Right renal pelvis (tissue), 4 donors: ENCODE data around the gene TRAPPC2L. TPM values are rescaled to one million over a fixed set of nuclear protein-coding genes. Genes with fewer than 3 reads are reported as not detected.
"Not testable (repeated sequence)": the region's sequence is repeated elsewhere in the genome, so short reads cannot be mapped to it uniquely, and the experiment has no call there.

Experiments used
- DNase-seq, 4 donors: peaks; one replicate each; pipeline ENCODE4 v3.0.0-alpha.2; 2013; ENCODE audit warnings: low read depth in 4 of 4, low spot score in 3 of 4, missing footprints in 1 of 4
- polyA plus RNA-seq, 4 donors: library from polyadenylated mRNA; unstranded; fragments of 120-200 nt; gene quantifications; one replicate each; pipeline ENCODE4 v1.2.1, GENCODE V29; 2013; ENCODE audit not compliant: insufficient read length in 4 of 4

Gene TRAPPC2L
- polyA plus RNA-seq, 4 donors = 73.2 to 90.6 (median 80.1) TPM

DNA sequence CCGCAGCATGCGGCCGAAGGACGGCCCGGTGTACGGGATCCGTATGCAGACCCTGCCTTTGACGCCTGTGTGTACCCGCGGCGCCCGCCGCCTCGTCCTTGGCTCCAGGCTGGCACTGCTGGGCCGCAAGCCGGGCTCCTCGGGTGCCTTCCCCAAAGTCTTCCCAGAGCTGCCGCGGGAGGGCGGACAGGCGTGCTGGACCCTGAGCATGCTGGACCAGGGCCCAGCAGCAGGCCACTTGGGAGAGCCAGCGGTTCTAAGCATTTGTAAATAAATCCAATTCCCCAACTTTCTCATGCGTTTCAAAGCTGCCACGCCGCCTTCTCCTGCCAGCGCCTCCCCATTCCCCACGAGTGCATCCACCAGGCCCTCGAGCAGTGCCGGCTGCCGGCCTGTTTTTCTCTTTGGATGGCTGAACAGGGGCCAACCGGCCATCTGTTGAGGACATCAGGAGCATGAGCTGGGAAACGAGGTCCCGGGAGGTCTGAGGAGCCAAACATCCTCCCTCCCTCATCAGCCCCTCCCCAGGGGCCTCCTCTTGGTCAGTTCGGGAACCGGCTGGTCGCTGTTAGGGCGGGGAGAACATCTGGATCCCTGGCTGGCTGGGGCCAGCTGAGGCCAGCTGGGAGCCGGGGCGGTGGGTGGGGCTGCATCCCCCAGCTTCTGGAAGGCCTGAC lies 30.1 kb downstream of the TRAPPC2L start:
- DNase-seq = peak in 2 of 4 donors; percentile 25 to 31

DNA sequence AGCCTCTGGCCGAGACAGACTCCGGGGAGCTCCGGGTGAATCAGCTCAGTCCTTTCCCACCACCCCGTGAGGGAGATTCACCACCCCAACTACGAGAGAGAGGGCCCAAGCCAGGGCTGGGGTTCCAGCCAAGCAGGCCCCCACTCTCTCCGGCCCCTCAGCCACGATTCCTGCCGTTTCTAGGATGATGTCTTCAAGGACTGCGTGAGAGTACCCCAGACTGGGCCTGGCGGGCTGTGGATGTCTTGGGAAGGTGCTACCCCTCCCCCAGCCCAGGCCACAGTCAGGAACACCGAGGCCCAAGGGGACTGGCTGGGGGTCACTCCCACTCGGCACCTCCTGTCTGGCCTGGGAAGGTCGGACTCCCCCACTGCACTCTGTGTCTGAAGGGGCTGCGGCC lies 31.1 kb downstream of the TRAPPC2L start:
- DNase-seq = no peak

DNA sequence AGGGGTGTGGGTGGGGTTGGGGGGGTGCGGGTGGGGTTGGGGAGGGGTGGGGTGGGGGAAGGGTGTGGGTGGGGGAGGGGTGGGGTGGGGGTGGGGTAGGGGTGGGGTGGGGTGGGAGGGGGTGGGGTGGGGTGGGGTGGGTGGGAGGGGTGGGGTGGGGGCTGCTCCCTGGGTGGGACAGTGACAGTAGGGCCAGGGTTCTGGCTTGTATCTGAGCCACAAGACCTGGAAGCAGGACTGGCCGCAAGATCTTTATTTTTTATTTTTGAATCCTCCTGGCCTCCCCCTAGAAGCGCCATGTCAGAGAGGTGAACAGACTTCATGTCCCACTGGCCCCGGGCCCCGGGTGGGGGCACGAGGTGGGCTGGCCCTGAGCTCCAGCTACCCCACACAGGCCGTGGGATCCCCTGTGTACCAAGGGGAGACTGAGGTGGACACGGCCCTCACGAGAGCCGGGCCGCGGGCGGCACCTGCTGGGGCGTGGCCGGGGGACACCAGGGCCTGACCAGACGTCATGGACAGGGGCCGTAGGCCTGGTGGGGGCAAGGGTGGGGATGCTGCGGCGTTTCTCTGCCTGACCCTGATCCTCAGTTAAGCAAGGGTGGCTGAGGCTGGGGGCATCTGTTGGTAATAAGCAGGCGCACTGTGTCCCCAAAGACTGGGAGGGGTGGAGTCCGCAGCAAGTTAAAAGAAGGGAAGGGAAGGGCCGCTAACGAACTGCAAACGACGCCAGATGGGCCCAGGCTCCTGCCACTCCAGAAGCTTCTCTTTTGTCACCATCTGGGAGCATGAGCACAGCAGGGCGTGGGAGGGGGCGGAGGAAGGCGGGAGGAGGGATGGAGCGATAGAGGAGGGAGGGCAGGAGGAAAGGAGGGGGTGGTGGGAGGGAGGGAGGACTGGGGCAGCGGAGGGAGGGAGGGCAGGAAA lies 31.8 kb downstream of the TRAPPC2L start:
- DNase-seq = no peak

DNA sequence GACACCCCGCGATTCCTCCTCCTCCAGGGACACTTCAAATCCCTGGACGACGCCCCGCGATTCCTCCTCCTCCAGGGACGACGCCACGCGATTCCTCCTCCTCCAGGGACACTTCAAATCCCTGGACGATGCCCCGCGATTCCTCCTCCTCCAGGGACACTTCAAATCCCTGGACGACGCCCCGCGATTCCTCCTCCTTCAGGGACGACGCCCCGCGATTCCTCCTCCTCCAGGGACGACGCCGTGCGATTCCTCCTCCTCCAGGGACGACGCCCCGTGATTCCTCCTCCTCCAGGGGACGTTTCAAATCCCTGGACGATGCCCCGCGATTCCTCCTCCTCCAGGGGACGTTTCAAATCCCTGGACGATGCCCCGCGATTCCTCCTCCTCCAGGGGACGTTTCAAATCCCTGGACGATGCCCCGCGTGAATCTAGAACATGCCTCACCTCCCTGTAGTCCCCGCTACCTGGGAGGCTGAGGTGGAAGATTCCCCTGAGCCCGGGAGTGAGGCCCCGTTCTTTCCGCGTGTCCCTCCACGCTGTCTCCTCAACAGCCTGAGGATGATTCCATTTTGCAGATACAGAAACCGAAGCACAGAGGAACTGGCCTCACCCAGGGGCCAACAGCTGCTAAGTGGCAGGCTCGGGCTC lies 32.9 kb downstream of the TRAPPC2L start:
- not testable (repeated sequence) for DNase-seq

DNA sequence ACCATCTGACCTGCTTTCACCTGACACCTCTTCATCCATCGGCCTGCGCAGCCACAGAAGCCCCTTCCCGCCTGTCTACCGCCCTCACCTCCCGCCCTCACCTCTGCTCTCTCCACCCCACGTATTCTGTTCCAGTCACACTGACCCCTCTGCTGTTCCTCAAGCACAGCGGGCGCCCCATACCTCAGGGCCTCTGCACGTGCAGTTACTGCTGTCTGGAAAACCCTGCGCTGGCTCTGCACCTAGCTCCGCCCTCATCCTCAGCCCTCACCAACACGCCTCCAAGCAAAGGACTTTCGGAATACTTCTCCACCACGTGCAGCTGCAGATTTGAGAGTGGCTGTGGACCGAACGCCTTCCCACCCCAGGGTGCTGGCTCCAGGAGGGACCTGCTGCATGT lies 34.2 kb downstream of the TRAPPC2L start:
- no peak for DNase-seq

DNA sequence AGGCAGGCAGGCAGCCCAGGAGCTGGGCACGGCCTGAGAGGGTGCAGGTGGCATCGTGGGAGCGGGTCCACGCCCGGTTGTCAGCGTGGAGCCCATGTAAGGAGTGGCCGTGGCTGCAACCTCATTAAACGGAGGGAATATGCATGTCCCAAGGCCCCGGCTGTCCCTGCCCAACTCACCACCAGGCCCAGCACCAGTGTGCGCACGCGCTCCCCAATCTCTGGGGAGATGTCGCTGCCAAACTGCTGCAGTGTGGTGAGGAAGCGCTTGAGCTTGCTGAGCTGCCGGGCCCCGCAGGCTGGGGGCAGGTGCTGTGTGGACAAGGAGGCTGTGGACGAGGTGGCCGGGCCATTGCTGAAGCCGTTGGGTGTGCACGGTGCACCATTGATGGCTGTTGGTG lies 35.1 kb downstream of the TRAPPC2L start:
- DNase-seq = no peak

DNA sequence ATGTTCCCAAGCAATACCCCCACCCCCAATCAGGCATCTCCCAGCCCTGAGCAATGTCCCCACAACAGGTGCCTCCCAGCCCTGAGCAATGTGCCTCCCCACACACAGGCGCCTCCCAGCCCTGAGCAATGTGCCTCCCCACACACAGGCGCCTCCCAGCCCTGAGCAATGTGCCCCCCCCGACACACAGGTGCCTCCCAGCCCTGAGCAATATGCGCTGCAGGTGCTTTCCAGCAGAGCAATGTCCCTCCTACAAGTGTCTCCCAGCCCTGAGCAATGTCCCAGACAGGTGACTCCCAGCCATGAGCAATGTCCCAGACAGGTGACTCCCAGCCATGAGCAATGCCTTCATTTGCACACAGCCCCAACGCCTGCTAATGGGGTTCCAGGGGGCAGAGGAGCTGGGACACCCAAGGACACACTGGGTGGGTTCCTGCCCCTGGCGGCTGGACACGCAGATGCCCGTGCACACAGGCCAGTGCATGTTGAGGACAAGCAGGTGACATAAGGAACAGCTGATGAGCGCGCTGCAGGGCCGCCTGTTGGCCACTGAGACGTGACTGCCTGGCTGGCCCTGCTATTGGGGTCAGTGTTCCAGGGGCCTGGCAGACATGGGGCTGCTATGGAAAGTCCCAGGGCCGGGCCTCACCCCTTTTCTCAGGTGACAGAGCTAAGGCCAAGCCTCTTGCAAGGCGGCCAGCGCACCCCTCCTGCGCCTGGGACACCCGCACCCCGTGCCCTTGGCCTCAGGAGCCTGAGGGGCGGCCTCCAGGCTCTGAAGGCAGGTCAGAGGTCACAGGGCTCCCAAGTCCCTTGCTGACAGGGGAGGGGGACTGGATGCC lies 36.4 kb downstream of the TRAPPC2L start:
- DNase-seq = no peak

DNA sequence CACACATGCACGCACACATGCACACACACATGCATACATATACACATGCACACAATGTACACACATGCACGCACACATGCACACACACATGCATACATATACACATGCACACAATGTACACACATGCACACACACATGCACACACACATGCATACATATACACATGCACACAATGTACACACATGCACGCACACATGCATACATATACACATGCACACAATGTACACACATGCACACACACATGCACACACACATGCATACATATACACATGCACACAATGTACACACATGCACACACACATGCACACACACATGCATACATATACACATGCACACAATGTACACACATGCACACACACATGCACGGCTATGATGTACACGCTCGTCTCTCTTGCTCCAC lies 37.3 kb downstream of the TRAPPC2L start:
- not testable (repeated sequence) for DNase-seq

DNA sequence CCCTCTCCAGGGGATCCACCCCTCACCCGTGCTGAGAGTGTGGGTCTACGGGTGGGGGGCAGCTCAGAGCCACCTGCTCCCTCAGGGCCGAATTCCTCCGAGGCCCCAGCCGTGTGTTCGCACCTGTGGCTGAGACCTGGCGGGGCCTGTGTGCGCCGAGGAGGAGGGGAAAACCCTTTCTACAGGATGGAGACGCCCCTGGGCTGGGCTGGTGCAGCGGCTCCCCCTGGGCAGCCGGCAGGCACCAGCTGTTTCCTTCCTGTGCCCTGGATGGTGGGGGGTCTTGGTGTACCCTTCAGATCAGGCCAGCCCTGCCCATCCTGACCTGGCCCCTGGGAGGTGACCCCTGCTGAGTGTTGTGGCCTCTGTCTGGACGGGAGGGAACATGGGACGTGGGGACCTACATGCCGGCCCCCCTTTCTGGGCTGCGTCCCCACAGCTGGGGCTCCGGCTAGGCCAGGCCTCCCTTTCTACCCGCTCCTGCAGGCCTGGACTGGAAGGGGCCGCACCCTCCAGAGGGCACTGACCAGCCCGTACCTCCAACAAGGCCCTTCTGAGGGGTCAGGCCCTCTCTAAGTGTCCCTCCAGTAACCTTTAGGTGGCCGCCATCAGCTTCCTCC lies 37.9 kb downstream of the TRAPPC2L start:
- DNase-seq = no peak

DNA sequence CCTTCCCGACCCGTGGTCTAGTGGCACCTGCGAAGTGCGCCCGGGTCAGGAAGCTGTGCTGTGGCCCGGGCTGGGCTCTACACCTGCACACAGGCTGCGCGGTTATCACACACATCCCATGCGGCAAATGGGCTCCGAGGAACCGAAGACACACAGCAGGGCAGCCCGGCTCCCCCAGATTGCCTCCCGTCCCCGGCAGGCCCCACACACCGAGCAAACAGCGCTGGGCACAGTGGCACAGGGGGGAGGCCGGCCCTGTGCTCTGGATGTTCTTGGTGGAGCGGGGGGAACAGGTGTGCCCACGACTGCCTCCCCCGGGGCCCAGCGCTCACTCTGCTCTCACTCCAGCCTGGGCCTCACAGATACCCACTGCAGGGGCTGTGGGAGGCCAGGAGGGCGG lies 38.4 kb downstream of the TRAPPC2L start:
- no peak for DNase-seq

DNA sequence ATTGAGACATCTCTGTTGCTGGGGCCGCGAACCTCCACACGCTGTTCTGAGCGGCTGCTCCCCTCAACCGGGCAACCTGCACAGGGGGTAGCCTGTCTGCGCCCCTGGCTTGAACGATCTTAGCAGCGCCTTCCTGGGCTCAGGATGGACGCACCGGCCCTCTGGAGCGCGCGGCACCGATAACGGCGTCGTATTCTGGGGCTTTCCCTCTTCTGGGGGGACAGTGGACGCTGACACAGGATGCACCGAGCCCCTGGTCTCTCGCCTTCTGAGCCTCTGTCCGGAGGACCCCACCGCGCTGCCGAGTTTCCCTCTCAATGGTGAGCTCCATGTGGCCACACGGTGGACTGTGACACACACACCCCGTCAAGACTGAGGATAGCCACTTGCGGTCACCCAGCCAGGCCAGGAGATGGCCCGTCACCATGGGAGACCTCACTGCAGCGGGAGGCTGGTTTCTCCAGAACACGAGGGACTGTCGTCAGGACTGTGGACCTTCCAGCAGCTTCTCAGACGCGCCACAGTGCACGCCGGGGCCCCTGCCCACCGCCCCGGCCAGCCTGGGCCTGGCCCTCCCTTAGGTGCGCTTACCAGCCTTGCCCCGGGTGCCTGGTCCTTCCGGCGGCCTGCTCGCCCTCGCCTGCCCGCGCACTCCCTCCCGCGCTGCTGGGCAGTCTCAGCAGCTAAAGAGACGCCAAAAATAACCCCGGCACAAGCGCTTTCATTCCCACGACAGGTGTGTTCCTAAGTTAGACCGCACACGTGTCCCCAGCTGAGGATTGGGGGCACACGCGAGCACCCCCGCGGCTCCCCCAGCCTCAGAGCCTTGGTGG lies 39.5 kb downstream of the TRAPPC2L start:
- no peak for DNase-seq

DNA sequence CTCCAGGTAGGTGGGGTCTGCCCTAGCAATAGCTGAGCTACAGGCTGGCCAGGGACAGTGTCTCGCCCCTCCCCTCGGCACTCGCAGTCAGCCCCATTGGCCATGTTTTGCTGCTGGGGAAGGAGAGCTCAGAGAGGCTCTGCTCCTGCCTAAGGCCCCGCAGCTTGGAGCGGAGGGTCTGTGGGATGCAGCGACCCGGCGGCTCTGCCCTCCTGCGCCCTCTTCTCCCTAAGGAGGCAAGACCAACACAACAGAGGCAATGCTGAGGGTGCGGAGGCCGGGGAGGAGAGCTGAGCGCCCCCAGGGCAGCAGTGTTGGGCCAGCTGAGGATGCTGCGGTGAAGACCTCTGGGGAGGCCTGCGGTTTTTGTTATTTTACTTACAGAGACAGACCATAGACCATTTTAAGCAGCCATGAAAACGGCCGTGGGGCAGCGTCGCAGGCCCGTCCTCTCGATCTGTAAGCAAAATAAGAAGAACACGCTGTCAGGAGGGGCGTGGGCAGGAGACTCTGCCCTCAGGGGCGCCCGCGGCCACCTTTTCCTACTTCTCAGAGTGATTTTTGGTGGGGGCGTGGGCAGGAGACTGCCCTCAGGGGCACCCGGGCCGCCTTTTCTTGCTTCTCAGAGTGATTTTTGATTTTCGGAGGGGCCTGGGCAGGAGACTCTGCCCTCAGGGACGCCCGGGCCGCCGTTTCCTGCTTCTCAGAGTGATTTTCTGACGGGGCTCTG lies 40.9 kb downstream of the TRAPPC2L start:
- DNase-seq = no peak

DNA sequence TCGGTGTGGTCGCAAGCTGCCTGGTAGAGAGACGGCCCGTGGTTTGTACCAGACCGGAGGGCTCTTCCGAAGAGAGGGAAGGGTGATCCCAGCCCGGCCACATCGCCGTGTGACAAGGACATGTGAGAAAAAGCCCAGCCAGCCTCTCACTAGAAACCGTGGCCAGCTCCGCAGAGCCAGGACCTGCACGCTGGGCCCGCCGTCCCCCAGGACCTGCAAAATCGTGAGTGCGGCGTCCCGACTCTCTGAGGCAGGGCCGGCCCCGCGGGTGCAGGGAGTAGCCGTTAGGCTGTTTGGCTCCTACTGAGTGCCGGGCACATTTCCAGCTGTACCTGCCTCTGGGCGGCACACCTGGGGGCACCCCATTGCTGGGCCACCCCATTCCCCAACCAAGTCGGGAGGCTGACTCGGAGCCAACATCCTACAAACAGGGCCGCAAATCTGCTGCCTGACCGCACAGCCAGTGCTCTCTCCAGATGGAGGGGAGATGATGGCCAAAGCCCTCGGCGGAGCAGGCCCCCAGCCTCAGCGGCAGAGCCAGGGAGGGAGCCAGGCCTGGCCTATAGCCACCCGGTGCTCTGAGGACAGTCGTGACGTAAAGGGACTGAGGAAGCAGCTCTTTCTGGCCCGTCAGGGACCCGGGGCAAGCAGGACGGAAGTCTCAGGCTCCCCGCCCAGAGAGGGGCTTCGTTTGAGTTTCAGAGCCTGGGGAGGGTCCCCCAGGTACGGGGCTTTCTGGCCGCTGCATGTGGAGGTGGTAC lies 43.2 kb downstream of the TRAPPC2L start:
- DNase-seq = no peak

DNA sequence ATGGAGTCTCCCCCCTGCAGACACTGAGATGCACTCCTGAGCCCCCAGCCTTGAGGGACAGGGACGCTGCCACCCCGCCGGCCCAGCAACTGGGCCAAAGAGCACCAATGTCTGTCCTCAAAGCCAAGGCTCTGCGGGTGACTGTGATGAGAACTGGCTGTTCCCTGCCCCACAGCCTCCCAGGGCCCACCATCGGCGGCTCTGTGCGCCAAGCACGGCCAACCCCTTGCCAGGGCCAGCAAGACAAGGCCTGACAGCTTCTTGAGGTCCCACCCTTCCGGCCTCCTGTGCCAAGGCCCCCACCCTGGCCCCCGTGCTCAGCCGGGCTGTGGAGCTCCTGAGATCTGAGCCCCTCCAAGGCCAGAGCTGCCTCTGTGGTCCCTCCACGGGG lies 43.7 kb downstream of the TRAPPC2L start:
- DNase-seq = no peak

DNA sequence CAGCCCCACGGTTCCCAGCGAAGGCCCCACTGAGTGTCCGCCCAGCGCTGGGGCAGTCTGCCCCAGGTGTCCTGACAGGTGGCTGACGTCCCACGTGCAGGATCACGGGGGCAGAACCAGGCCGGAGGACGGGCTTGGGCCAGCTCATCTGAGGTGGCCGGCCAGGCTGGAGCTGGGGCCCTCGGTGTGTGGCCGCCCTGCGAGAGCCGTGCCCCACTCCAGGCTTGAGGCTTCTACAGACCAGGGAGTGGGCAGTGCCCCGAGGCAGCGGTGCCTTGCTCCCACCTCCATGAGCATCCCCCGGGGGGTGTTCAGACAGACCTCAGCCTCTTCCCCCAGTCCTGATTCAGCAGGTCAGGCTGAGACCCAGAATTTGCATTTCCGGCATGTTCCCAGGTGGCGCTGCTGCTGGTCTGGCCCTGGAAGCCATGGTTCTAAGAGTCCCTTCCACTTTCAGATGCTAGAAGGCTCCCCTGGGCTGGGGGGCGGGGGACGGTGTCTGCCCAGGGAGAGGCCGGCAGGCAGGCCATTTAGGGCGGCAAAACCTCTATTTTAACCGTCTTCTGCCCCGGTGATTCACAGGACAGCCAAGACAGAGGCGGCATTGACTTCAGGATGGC lies 44.9 kb downstream of the TRAPPC2L start:
- DNase-seq = no peak

DNA sequence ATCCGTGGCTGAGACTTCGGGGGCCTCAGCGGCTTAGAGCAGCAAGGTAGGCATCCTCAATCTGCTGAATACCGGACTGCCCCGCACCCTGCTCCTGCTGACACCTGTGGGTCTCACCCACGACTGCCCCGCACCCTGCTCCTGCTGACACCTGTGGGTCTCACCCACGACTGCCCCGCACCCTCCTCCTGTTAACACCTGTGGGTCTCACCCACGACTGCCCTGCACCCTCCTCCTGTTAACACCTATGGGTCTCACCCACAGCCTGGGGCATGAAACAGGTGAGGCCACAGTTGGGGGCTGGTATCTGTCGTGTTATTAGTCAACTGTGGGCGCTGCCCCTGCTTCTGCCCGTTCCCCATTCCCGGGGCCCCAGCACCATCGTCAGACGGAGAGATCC lies 45.8 kb downstream of the TRAPPC2L start:
- no peak for DNase-seq

DNA sequence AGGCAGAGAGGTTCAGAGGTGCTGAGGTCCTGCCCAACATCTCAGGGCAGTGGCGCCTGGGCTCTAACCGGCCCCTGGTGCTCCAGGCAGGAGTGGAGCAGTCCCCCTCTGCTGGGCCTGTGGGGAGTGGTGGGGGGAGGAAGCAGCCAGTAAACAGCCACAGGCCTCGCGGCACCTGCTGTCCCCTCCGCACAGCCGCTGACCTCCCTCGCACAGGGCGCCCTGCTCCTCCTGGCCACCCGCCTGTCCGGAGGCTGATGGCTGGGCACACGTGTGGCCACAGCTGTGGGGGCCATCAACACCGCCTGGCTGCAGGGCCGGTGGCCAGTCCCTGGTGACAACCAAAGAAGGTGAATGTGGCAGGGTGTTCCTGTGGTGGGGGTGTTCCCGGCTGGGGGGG lies 46.3 kb downstream of the TRAPPC2L start:
- DNase-seq = no peak
